GM18505 (cell line): ENCODE results near the gene LBHD2.
A peak's percentile ranks its signal among the peaks of the same experiment; 100 is the strongest.

Experiments
- ATAC-seq: cut with Tn5 transposase; IDR thresholded peaks from one replicate; pipeline ENCODE4 v1.9.1; 2021; ENCODE audit not compliant: unreplicated experiment
- POLR2A ChIP-seq: IDR thresholded peaks from 4 replicates; pipeline ENCODE4 v1.6.1; 2011; ENCODE audit warnings: borderline replicate concordance; ENCODE audit not compliant: insufficient read depth, insufficient read length; ENCODE audit errors: extremely low read depth

The LBHD2 gene

GRCh38 chr14:103099081-103099732 lies 15.2 kb downstream of the LBHD2 start:
- ATAC-seq, result no peak

GRCh38 chr14:103099733-103100280 lies 15.8 kb downstream of the LBHD2 start:
- TF ChIP-seq POLR2A, result no peak
- ATAC-seq, result no peak

More at GRCh38 chr14:103099081-103099732, 15.2 kb downstream of the LBHD2 start:
- TF ChIP-seq POLR2A, result no peak

- peak; percentile 45 for ATAC-seq
Measured at GRCh38 chr14:103100281-103101121, 16.5 kb downstream of the LBHD2 start.

GRCh38 chr14:103101257-103101962 lies 17.4 kb downstream of the LBHD2 start:
- TF ChIP-seq POLR2A, result no peak
- ATAC-seq, result no peak

More at GRCh38 chr14:103100281-103101121, 16.5 kb downstream of the LBHD2 start:
- TF ChIP-seq POLR2A, result no peak

GRCh38 chr14:103101963-103102688 lies 18.1 kb downstream of the LBHD2 start:
- ATAC-seq, result no peak
- no peak for TF ChIP-seq POLR2A

- no peak for TF ChIP-seq POLR2A
- no peak for ATAC-seq
Measured at GRCh38 chr14:103102689-103103260, 18.8 kb downstream of the LBHD2 start.

- no peak for ATAC-seq
Measured at GRCh38 chr14:103103461-103104388, 19.7 kb downstream of the LBHD2 start.

GRCh38 chr14:103104389-103104653 lies 20.3 kb downstream of the LBHD2 start:
- no peak for TF ChIP-seq POLR2A

More at GRCh38 chr14:103103461-103104388, 19.7 kb downstream of the LBHD2 start:
- TF ChIP-seq POLR2A, result no peak

GRCh38 chr14:103104654-103105452 lies 20.8 kb downstream of the LBHD2 start:
- no peak for TF ChIP-seq POLR2A
- no peak for ATAC-seq

More at GRCh38 chr14:103104389-103104653, 20.3 kb downstream of the LBHD2 start:
- no peak for ATAC-seq

GRCh38 chr14:103105580-103106150 lies 21.7 kb downstream of the LBHD2 start:
- ATAC-seq, result no peak
- no peak for TF ChIP-seq POLR2A
